Measurements from ENCODE around the gene HHEX. TPM values are rescaled to one million over a fixed set of nuclear protein-coding genes. Genes with fewer than 3 reads are reported as not detected.

The HHEX gene
- polyA plus RNA-seq, 2 of the 4 experiments (the other 2 are of a cell fraction) = 18.1 to 28.1 TPM

GRCh38 chr10:92688927-92689662, 660 bp upstream of the HHEX start:
- Histone ChIP-seq H3K4me1 (peaks cover 36% of the 10 kb centered on the region), H3K4me2 (peak overlapping the region; percentile 96), H3K27ac (peak overlapping the region; percentile 95 to 97), H3K4me3 (peak overlapping the region; percentile 97), H3K9me3 (peaks cover 4% of the 10 kb centered on the region; the same call in 1 of the 3 replicates)
- WGBS (ENCODE audit: missing lambda C conversion rate) = 18% methylated on average over 33 of the region's 63 CpGs
- POLR2A ChIA-PET = interaction anchor here (0.6 to 3.3 kb wide), 14 partner anchors 9 to 320 kb away, joined by 3 to 31 read pairs (median 4); partner anchors contain the start of genes EXOC6, IDE and KIF11
- peak; percentile 63 to 71 for ATAC-seq
- no peak for FAIRE-seq
- CTCF ChIA-PET = interaction anchor here (0.6 to 2.5 kb wide), 6 partner anchors 9 to 160 kb away, joined by 3 to 6 read pairs (median 4); partner anchors contain the start of gene EXOC6
- peak in 1 of 2 experiments; percentile 61 for DNase-seq (ENCODE audit: low read depth in 1 of 2, low spot score in 1 of 2)
- TF ChIP-seq MAZ (IDR thresholded peaks at IDR 0.05; ENCODE audit: borderline replicate concordance, low read depth, low read length) (no peak), FOXS1 (CRISPR knock-in tag; IDR thresholded peaks at IDR 0.05) (no peak), ZC3H11A (IDR thresholded peaks at IDR 0.05) (no peak), FOSB (CRISPR knock-in tag; IDR thresholded peaks at IDR 0.05) (no peak), RAD21 (conservative IDR thresholded peaks at IDR 0.05 in 1 of 2, IDR thresholded peaks at IDR 0.05 in 1 of 2) (peak in 1 of 2 experiments; percentile 27; a peak in 1 of 5 replicates), RFX5 (IDR thresholded peaks at IDR 0.05) (no peak), CBX2 (IDR thresholded peaks at IDR 0.05; ENCODE audit: borderline replicate concordance, low read depth) (no peak), E2F6 (IDR thresholded peaks at IDR 0.05; ENCODE audit: borderline replicate concordance, low read depth) (peak; percentile 28), EHMT2 (IDR thresholded peaks at IDR 0.05; ENCODE audit: low read depth) (no peak), MAX (IDR thresholded peaks at IDR 0.05) (peak; percentile 65), FOSL2 (IDR thresholded peaks at IDR 0.05) (no peak), FOSL2 (CRISPR knock-in tag; IDR thresholded peaks at IDR 0.05) (no peak), NR3C1 (IDR thresholded peaks at IDR 0.05) (no peak), HDAC2 (IDR thresholded peaks at IDR 0.05) (no peak), POLR2AphosphoS2 (conservative IDR thresholded peaks at IDR 0.05; ENCODE audit: low read length) (no peak), HOXB5 (CRISPR knock-in tag; IDR thresholded peaks at IDR 0.05) (no peak), JUN (IDR thresholded peaks at IDR 0.05) (no peak; a peak in 1 of 5 replicates), ZFP36 (IDR thresholded peaks at IDR 0.05; ENCODE audit: borderline replicate concordance, partially characterized antibody) (no peak), BCL3 (IDR thresholded peaks at IDR 0.05) (no peak), RCOR1 (IDR thresholded peaks at IDR 0.05; ENCODE audit: low read depth, low read length) (no peak), POLR2A (IDR thresholded peaks at IDR 0.05; ENCODE audit: low read length) (no peak), BHLHE40 (IDR thresholded peaks at IDR 0.05; ENCODE audit: low read depth, low read length) (no peak), PHF8 (IDR thresholded peaks at IDR 0.05; ENCODE audit: borderline replicate concordance, low read depth) (peak; percentile 62), TP53 (CRISPR knock-in tag; IDR thresholded peaks at IDR 0.05) (no peak), HOXB13 (CRISPR knock-in tag; IDR thresholded peaks at IDR 0.05; ENCODE audit: low read depth) (no peak), RARB (CRISPR knock-in tag; IDR thresholded peaks at IDR 0.05) (no peak), CTCF (IDR thresholded peaks at IDR 0.05) (peak; percentile 22; the same call in 1 of the 3 replicates), RNF2 (IDR thresholded peaks at IDR 0.05; ENCODE audit: borderline replicate concordance, low read depth) (no peak), SMC3 (IDR thresholded peaks at IDR 0.05) (peak; percentile 35; the same call in 1 of the 3 replicates), HMGXB4 (CRISPR knock-in tag; IDR thresholded peaks at IDR 0.05; ENCODE audit: borderline replicate concordance) (no peak), MYC (IDR thresholded peaks at IDR 0.05; ENCODE audit: borderline replicate concordance, low read length) (no peak)
- TF ChIP-seq, protein P1, sequence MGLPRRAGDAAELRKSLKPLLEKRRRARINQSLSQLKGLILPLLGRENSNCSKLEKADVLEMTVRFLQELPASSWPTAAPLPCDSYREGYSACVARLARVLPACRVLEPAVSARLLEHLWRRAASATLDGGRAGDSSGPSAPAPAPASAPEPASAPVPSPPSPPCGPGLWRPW (IDR thresholded peaks at IDR 0.05) = no peak
- TF ChIP-seq, protein P2, sequence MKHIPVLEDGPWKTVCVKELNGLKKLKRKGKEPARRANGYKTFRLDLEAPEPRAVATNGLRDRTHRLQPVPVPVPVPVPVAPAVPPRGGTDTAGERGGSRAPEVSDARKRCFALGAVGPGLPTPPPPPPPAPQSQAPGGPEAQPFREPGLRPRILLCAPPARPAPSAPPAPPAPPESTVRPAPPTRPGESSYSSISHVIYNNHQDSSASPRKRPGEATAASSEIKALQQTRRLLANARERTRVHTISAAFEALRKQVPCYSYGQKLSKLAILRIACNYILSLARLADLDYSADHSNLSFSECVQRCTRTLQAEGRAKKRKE (CRISPR knock-in tag; IDR thresholded peaks at IDR 0.05; ENCODE audit: low read depth) = no peak
